ENCODE results near the gene BNC2.

Gene BNC2

GRCh38 chr9:16675131-16675530 is 195.3 kb downstream of the BNC2 start:
- no peak for DNase-seq (ENCODE audit: low read depth)

- no peak for DNase-seq (ENCODE audit: low read depth)
Measured at GRCh38 chr9:16673171-16673570, 197.3 kb downstream of the BNC2 start.

GRCh38 chr9:16672501-16672900 is 198.0 kb downstream of the BNC2 start:
- no peak for DNase-seq (ENCODE audit: low read depth)

- DNase-seq (ENCODE audit: low read depth), result no peak
Measured at GRCh38 chr9:16671591-16672137, 198.8 kb downstream of the BNC2 start.

GRCh38 chr9:16670791-16671190 is 199.7 kb downstream of the BNC2 start:
- DNase-seq (ENCODE audit: low read depth), result no peak

- DNase-seq (ENCODE audit: low read depth), result no peak
Measured at GRCh38 chr9:16668734-16669295, 201.7 kb downstream of the BNC2 start.

- no peak for DNase-seq (ENCODE audit: low read depth)
Measured at GRCh38 chr9:16664211-16664610, 206.3 kb downstream of the BNC2 start.

- no peak for DNase-seq (ENCODE audit: low read depth)
Measured at GRCh38 chr9:16661816-16662215, 208.7 kb downstream of the BNC2 start.

GRCh38 chr9:16659096-16659495 is 211.4 kb downstream of the BNC2 start:
- DNase-seq (ENCODE audit: low read depth), result no peak

GRCh38 chr9:16656432-16657169 is 213.9 kb downstream of the BNC2 start:
- no peak for DNase-seq (ENCODE audit: low read depth)

GRCh38 chr9:16654596-16655126 is 215.8 kb downstream of the BNC2 start:
- no peak for DNase-seq (ENCODE audit: low read depth)

- DNase-seq (ENCODE audit: low read depth), result no peak
Measured at GRCh38 chr9:16653491-16654399, 216.7 kb downstream of the BNC2 start.

GRCh38 chr9:16652582-16652981 is 217.9 kb downstream of the BNC2 start:
- DNase-seq (ENCODE audit: low read depth), result no peak

- DNase-seq (ENCODE audit: low read depth), result no peak
Measured at GRCh38 chr9:16651446-16651964, 219.0 kb downstream of the BNC2 start.

GRCh38 chr9:16645970-16646369 is 224.5 kb downstream of the BNC2 start:
- no peak for DNase-seq (ENCODE audit: low read depth)

GRCh38 chr9:16642421-16643109 is 227.9 kb downstream of the BNC2 start:
- no peak for DNase-seq (ENCODE audit: low read depth)

GRCh38 chr9:16640649-16641048 is 229.8 kb downstream of the BNC2 start:
- no peak for DNase-seq (ENCODE audit: low read depth)

GRCh38 chr9:16639644-16640043 is 230.8 kb downstream of the BNC2 start:
- DNase-seq (ENCODE audit: low read depth), result no peak

- no peak for DNase-seq (ENCODE audit: low read depth)
Measured at GRCh38 chr9:16637911-16638310, 232.6 kb downstream of the BNC2 start.

GRCh38 chr9:16637218-16637617 is 233.3 kb downstream of the BNC2 start:
- DNase-seq (ENCODE audit: low read depth), result no peak

- DNase-seq (ENCODE audit: low read depth), result no peak
Measured at GRCh38 chr9:16633794-16634193, 236.7 kb downstream of the BNC2 start.

- DNase-seq (ENCODE audit: low read depth), result no peak
Measured at GRCh38 chr9:16628413-16628812, 242.1 kb downstream of the BNC2 start.
